ENCODE measurements around the gene SCYL1.
A peak's percentile ranks its signal among the peaks of the same experiment; 100 is the strongest.

SCYL1 gene

GRCh38 chr11:65571420-65571819 is 46.5 kb downstream of the SCYL1 start:
- peak overlapping the region; percentile 96 for H3K27ac ChIP-seq
- TF ChIP-seq CTCF (IDR thresholded peaks at IDR 0.05), result no peak
- TF ChIP-seq ZFX (IDR thresholded peaks at IDR 0.05; ENCODE audit: borderline replicate concordance), result no peak

- no peak for TF ChIP-seq ZFX (IDR thresholded peaks at IDR 0.05; ENCODE audit: borderline replicate concordance)
- TF ChIP-seq CTCF (IDR thresholded peaks at IDR 0.05), result peak; percentile 39
Measured at GRCh38 chr11:65571940-65572339, 47.1 kb downstream of the SCYL1 start.

GRCh38 chr11:65572356-65573051 is 47.6 kb downstream of the SCYL1 start, which contains the start of gene FAM89B:
TSS of gene FAM89B (plus strand) at chr11:65572538. CDS start at chr11:65572670, 132 bp downstream.
- peak within 1 kb of the TSS; percentile 96 for H3K27ac ChIP-seq
- TF ChIP-seq ZFX (IDR thresholded peaks at IDR 0.05; ENCODE audit: borderline replicate concordance), result no peak
- TF ChIP-seq CTCF (IDR thresholded peaks at IDR 0.05), result no peak

More at GRCh38 chr11:65571940-65572339, 47.1 kb downstream of the SCYL1 start:
- H3K27ac ChIP-seq, result peak overlapping the region; percentile 96

- no peak for TF ChIP-seq CTCF (IDR thresholded peaks at IDR 0.05)
- no peak for TF ChIP-seq ZFX (IDR thresholded peaks at IDR 0.05; ENCODE audit: borderline replicate concordance)
- peak overlapping the region; percentile 96 for H3K27ac ChIP-seq
Measured at GRCh38 chr11:65573391-65574079, 48.7 kb downstream of the SCYL1 start.

GRCh38 chr11:65574109-65574810 is 49.4 kb downstream of the SCYL1 start:
- peak overlapping the region; percentile 96 for H3K27ac ChIP-seq
- TF ChIP-seq CTCF (IDR thresholded peaks at IDR 0.05) (peak; percentile 98), ZFX (IDR thresholded peaks at IDR 0.05; ENCODE audit: borderline replicate concordance) (no peak)

- no peak for TF ChIP-seq ZFX (IDR thresholded peaks at IDR 0.05; ENCODE audit: borderline replicate concordance)
- no peak for TF ChIP-seq CTCF (IDR thresholded peaks at IDR 0.05)
- peak overlapping the region; percentile 96 for H3K27ac ChIP-seq
Measured at GRCh38 chr11:65574811-65575567, 50.1 kb downstream of the SCYL1 start.

Measured in 22Rv1 (cell line).